Subcutaneous adipose tissue (tissue), 4 donors: ENCODE measurements around the gene FAM168B. TPM values are rescaled to one million over a fixed set of nuclear protein-coding genes. Genes with fewer than 3 reads are reported as not detected.

Source experiments
- total RNA-seq, 4 donors: library from RNA; depleted of rRNA; stranded (reverse); fragments of >200 nt; gene quantifications; one replicate each; pipeline ENCODE4 v1.1.0, GENCODE V29; 2016
- TF ChIP-seq, protein P1 (sequence below): fragments of 450-650 bp; IDR thresholded peaks from one replicate; pipeline ENCODE4 v1.5.1; 2016; ENCODE audit warnings: low read depth, mild to moderate bottlenecking, control low read depth, antibody characterized with exemption, moderate library complexity

FAM168B gene
- total RNA-seq, 4 donors from 2014 or later, result 72.1 to 107 (median 87.2) TPM

- TF ChIP-seq, protein P1, sequence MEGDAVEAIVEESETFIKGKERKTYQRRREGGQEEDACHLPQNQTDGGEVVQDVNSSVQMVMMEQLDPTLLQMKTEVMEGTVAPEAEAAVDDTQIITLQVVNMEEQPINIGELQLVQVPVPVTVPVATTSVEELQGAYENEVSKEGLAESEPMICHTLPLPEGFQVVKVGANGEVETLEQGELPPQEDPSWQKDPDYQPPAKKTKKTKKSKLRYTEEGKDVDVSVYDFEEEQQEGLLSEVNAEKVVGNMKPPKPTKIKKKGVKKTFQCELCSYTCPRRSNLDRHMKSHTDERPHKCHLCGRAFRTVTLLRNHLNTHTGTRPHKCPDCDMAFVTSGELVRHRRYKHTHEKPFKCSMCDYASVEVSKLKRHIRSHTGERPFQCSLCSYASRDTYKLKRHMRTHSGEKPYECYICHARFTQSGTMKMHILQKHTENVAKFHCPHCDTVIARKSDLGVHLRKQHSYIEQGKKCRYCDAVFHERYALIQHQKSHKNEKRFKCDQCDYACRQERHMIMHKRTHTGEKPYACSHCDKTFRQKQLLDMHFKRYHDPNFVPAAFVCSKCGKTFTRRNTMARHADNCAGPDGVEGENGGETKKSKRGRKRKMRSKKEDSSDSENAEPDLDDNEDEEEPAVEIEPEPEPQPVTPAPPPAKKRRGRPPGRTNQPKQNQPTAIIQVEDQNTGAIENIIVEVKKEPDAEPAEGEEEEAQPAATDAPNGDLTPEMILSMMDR, result no peak
These were observed 34.9 kb downstream of the FAM168B start for GRCh38 chr2:131058214-131058843.

GRCh38 chr2:131056932-131057287 is 36.4 kb downstream of the FAM168B start:
- TF ChIP-seq, protein P1, result no peak

DNA sequence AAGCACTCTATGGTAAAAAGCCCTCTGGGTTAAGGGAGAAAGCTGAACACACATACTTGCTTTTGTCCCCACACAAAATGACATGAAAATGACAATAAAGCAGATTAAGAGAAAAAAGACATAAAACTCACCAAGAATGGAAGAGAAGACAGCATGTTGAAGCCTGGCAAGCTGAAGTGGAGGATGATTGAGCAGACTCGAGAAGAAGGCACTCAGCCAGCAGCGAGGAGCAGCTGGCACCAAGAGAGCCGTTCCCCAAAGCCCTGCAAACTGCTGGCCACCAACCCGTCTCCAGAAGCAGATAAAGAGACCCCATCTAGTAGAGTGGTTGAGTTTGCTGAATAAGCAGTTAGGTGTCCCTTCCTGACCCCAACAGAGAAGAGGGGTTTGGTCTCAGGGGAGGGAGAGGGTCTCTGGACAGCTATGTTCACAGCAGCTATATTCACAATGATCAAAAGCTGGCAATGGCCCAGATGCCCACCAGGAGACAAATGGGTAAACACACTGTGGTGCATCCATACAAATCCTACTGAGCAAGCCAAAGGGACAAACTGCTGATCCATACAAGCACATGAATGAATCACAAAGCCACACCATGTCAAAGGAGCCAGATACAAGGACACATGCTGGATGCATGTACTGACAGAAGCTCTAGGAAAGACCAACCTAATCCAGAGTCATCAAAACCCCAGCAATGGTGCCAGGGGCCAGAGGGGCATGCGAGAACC is 36.9 kb downstream of the FAM168B start:
- TF ChIP-seq, protein P1, result no peak

DNA sequence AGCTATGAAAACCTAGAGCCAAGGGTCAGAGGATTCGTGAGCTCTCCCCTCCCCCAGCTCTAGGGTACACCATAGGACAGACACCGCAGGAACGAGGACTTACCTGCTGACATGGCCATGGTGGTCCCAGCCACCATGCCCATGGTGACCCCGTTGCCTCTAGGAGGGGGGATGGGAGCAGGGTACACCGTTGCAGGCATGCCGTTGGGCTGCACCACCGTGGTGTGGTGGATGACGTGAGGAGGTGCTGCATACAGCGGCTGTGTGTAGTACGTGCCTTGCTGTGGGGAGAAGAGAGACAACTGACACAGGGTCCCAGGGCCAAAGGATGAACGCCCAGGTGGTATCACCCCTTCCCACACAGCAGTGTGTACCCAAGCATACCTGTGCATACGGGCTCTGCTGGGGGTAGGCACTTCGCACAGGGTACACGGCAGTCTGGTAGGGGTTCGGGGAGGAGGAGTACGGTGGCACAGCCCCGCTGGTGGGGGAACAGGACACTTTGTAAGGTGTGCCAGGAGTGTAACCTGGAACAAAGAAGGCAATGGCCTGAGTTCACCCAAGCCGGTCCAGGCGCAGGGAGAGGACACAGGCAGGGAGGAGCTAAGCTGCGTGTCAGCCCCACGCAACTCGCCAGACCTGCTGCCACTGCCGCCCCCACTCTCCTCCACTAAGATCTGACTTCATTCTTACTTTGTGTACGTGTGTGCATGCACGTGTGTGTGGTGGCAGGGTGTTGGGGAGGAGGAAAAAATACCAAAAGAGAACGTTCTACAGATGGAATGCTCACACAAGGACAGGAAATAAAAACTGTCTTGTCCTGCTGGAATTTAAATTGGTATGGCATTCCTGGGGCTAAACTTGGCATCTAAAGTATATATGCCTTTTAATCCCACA is 37.8 kb downstream of the FAM168B start:
- TF ChIP-seq, protein P1, result no peak

- TF ChIP-seq, protein P1, result no peak
These were observed 38.8 kb downstream of the FAM168B start for GRCh38 chr2:131054488-131054887.

DNA sequence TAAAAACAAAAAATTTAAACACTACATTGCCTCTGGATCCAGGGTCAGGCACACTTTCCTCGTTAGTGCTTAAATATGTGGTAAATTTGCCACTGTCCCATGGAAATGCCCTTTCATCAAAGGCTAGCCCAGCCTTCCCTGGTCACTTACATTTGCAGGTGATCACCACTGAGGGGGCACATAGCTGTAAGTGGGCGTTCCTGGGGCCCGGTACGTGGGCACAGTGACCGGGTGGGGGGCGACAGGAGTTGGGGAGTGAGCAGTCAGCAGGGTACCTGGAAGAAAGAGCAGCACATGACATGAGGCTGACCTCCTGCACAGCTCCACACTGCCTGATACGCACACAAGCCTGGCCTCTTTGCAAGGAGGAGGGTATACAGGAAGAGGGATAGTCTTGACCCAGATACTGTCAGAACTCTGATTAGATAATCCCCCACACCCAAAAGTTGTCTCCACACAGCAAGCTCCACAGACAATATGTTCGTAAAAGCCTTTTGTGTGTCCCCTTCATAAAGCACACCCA is 40.5 kb downstream of the FAM168B start:
- TF ChIP-seq, protein P1, result no peak
